ENCODE results near the gene SORL1.
"Not testable (repeated sequence)": the region's sequence is repeated elsewhere in the genome, so short reads cannot be mapped to it uniquely, and the experiment has no call there.

The SORL1 gene

GRCh38 chr11:121500275-121500674 is 48.2 kb downstream of the SORL1 start:
- Histone ChIP-seq H3K9me3 (ENCODE audit: control insufficient read depth, low read length) (no peaks in the 10 kb centered on the region), H3K27ac (ENCODE audit: insufficient read depth, low read depth, low read length, poor library complexity, severe bottlenecking) (no peak overlapping the region), H3K4me3 (ENCODE audit: insufficient read depth, low read depth, low read length) (no peak overlapping the region), H3K36me3 (ENCODE audit: control insufficient read depth, insufficient read depth, low read length) (peaks cover 23% of the 10 kb centered on the region), H3K4me1 (ENCODE audit: control insufficient read depth, insufficient read depth, low read length) (peaks cover 4% of the 10 kb centered on the region), H3K27me3 (ENCODE audit: control insufficient read depth, insufficient read depth, low read length, poor library complexity, severe bottlenecking) (no peaks in the 10 kb centered on the region)
- WGBS, 2 experiments: 50 to 56% methylated on average over 2 of the region's 2 CpGs

DNA sequence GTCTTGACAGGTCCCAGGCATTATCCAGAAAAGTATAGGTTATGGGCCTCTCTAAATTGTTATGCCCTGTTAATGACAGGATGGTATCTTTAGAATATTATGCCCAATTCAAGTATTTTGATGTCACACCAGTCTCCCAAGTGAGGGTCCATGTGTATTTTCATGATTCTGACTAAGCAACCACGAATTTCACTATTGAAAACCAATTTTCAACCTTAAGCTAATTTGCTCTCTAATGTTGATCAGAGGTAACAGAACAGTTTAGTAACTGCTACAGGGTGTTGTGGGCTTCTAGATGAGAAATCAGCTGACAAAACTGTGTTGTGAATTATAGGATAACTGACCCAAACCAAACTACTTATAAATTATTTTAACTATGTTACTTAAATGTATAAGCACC is 48.6 kb downstream of the SORL1 start:
- Histone ChIP-seq H3K4me3 (ENCODE audit: insufficient read depth, low read depth, low read length) (no peak overlapping the region), H3K27ac (ENCODE audit: insufficient read depth, low read depth, low read length, poor library complexity, severe bottlenecking) (no peak overlapping the region), H3K36me3 (ENCODE audit: control insufficient read depth, insufficient read depth, low read length) (peaks cover 23% of the 10 kb centered on the region), H3K27me3 (ENCODE audit: control insufficient read depth, insufficient read depth, low read length, poor library complexity, severe bottlenecking) (no peaks in the 10 kb centered on the region), H3K4me1 (ENCODE audit: control insufficient read depth, insufficient read depth, low read length) (peaks cover 4% of the 10 kb centered on the region), H3K9me3 (ENCODE audit: control insufficient read depth, low read length) (no peaks in the 10 kb centered on the region)
- whole genome bisulfite sequencing, 2 experiments: 85 to 93% methylated on average over 1 of the region's 1 CpG

- no peaks in the 10 kb centered on the region for H3K27me3 ChIP-seq (ENCODE audit: control insufficient read depth, insufficient read depth, low read length, poor library complexity, severe bottlenecking)
- no peak overlapping the region for H3K4me3 ChIP-seq (ENCODE audit: insufficient read depth, low read depth, low read length)
- no peaks in the 10 kb centered on the region for H3K4me1 ChIP-seq (ENCODE audit: control insufficient read depth, insufficient read depth, low read length)
- H3K9me3 ChIP-seq (ENCODE audit: control insufficient read depth, low read length): peaks cover 2% of the 10 kb centered on the region
- WGBS, 2 experiments: 94 to 99% methylated on average over 3 of the region's 3 CpGs
- peaks cover 27% of the 10 kb centered on the region for H3K36me3 ChIP-seq (ENCODE audit: control insufficient read depth, insufficient read depth, low read length)
- H3K27ac ChIP-seq (ENCODE audit: insufficient read depth, low read depth, low read length, poor library complexity, severe bottlenecking): no peak overlapping the region
Observed at GRCh38 chr11:121503051-121503450, 50.9 kb downstream of the SORL1 start.

DNA sequence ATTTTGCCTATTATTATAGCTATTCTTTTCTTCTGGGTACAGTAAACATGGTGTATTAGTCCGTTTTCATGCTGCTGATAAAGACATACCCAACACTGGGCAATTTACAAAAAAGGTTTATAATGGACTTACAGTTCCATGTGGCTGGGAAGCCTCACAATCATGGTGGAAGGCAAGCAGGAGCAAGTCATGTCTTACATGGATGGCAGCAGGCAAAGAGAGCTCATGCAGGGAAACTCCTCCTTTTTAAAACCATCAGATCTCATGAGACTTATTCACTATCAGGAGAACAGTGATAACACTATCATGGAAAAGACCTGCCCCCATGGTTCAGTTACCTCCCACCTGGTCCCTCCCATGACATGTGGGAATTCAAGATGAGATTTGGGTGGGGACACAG is 54.1 kb downstream of the SORL1 start:
- not testable (repeated sequence) for H3K27me3 ChIP-seq (ENCODE audit: control insufficient read depth, insufficient read depth, low read length, poor library complexity, severe bottlenecking); H3K4me3 ChIP-seq (ENCODE audit: insufficient read depth, low read depth, low read length); H3K4me1 ChIP-seq (ENCODE audit: control insufficient read depth, insufficient read depth, low read length); H3K9me3 ChIP-seq (ENCODE audit: control insufficient read depth, low read length); H3K27ac ChIP-seq (ENCODE audit: insufficient read depth, low read depth, low read length, poor library complexity, severe bottlenecking)
- WGBS, 2 experiments: 83 to 100% methylated on average over 1 of the region's 1 CpG
- peaks cover 13% of the 10 kb centered on the region for H3K36me3 ChIP-seq (ENCODE audit: control insufficient read depth, insufficient read depth, low read length)

- H3K27ac ChIP-seq (ENCODE audit: insufficient read depth, low read depth, low read length, poor library complexity, severe bottlenecking): peak overlapping the region; percentile 41
- no peak overlapping the region for H3K4me3 ChIP-seq (ENCODE audit: insufficient read depth, low read depth, low read length)
- H3K4me1 ChIP-seq (ENCODE audit: control insufficient read depth, insufficient read depth, low read length): peaks cover 6% of the 10 kb centered on the region
- peaks cover 2% of the 10 kb centered on the region for H3K9me3 ChIP-seq (ENCODE audit: control insufficient read depth, low read length)
- H3K36me3 ChIP-seq (ENCODE audit: control insufficient read depth, insufficient read depth, low read length): peaks cover 10% of the 10 kb centered on the region
- no peaks in the 10 kb centered on the region for H3K27me3 ChIP-seq (ENCODE audit: control insufficient read depth, insufficient read depth, low read length, poor library complexity, severe bottlenecking)
Observed at GRCh38 chr11:121508449-121508848, 56.3 kb downstream of the SORL1 start.

GRCh38 chr11:121510438-121510837 is 58.3 kb downstream of the SORL1 start:
- H3K4me1 ChIP-seq (ENCODE audit: control insufficient read depth, insufficient read depth, low read length): peaks cover 16% of the 10 kb centered on the region
- peaks cover 10% of the 10 kb centered on the region for H3K36me3 ChIP-seq (ENCODE audit: control insufficient read depth, insufficient read depth, low read length)
- H3K27ac ChIP-seq (ENCODE audit: insufficient read depth, low read depth, low read length, poor library complexity, severe bottlenecking): no peak overlapping the region
- WGBS, 2 experiments: 93 to 96% methylated on average over 2 of the region's 2 CpGs
- no peak overlapping the region for H3K4me3 ChIP-seq (ENCODE audit: insufficient read depth, low read depth, low read length)
- peaks cover 2% of the 10 kb centered on the region for H3K9me3 ChIP-seq (ENCODE audit: control insufficient read depth, low read length)
- H3K27me3 ChIP-seq (ENCODE audit: control insufficient read depth, insufficient read depth, low read length, poor library complexity, severe bottlenecking): no peaks in the 10 kb centered on the region

DNA sequence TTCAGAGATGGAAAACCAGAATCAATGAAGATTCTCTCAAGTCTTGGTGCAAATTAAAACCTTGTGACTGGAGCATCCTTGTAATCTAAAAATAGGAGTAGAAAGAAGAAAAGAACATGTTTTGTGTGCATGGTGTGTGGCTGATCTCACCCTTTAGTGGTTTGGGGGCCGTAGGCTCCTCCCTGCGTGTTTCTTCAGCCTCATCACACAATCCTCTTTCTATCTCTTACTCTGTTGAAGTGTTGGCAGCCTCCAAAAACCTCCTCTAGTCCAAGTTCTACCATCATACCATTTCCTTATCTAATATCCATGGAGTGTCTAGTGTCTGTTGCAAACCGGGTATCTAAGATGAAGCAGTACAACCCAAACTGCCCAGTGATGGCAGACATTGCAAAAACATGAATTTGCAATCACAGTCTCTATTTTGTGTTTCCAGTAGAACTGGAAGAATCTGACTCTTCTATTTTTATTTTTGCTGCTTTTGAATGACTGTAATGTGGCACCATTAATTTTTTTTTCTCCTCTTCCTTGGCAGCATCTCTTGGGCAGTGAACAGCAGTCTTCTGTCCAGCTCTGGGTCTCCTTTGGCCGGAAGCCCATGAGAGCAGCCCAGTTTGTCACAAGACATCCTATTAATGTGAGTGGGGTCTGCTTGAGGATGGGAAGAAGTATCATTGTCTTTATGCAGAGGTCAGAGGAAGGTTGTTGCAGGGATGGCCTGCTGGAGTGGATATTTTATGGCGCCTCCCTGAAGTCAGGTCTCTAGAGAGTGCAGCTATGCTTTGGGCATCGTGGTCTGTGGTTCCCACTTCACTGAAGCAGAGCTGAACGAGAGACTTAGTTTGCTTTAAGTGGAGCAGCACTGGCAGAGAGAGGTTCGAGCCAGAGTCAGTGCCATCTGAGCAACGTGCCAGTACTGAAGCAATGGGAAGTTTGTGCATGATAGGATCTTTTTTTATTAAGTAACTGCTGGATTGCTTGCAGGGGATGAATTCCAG is 60.7 kb downstream of the SORL1 start:
- Histone ChIP-seq H3K9me3 (ENCODE audit: control insufficient read depth, low read length) (no peaks in the 10 kb centered on the region), H3K4me3 (ENCODE audit: insufficient read depth, low read depth, low read length) (no peak overlapping the region), H3K27ac (ENCODE audit: insufficient read depth, low read depth, low read length, poor library complexity, severe bottlenecking) (no peak overlapping the region), H3K36me3 (ENCODE audit: control insufficient read depth, insufficient read depth, low read length) (peaks cover 3% of the 10 kb centered on the region), H3K27me3 (ENCODE audit: control insufficient read depth, insufficient read depth, low read length, poor library complexity, severe bottlenecking) (no peaks in the 10 kb centered on the region), H3K4me1 (ENCODE audit: control insufficient read depth, insufficient read depth, low read length) (peaks cover 16% of the 10 kb centered on the region)
- 93% methylated on average over 9 of the region's 9 CpGs for WGBS, 2 experiments

DNA sequence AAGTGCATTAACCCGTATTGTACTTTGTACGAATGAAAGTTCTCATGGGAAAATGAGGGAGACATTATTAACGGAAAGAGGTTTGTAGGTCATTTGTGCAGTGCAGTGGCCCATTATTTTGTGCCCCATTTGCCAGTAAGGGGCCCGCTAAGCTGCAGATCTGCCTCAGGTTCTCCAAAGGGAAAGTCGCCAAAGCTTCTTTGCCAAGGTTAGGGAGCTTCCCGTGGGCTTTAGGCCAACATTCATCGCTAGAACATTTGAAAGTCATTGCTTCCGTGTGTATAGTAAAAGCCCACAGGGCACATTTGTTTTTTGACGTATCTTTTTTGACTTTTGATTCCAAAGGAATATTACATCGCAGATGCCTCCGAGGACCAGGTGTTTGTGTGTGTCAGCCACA is 61.7 kb downstream of the SORL1 start:
- H3K4me3 ChIP-seq (ENCODE audit: insufficient read depth, low read depth, low read length): no peak overlapping the region
- 96% methylated on average over 11 of the region's 11 CpGs for WGBS, 2 experiments
- H3K27ac ChIP-seq (ENCODE audit: insufficient read depth, low read depth, low read length, poor library complexity, severe bottlenecking): no peak overlapping the region

DNA sequence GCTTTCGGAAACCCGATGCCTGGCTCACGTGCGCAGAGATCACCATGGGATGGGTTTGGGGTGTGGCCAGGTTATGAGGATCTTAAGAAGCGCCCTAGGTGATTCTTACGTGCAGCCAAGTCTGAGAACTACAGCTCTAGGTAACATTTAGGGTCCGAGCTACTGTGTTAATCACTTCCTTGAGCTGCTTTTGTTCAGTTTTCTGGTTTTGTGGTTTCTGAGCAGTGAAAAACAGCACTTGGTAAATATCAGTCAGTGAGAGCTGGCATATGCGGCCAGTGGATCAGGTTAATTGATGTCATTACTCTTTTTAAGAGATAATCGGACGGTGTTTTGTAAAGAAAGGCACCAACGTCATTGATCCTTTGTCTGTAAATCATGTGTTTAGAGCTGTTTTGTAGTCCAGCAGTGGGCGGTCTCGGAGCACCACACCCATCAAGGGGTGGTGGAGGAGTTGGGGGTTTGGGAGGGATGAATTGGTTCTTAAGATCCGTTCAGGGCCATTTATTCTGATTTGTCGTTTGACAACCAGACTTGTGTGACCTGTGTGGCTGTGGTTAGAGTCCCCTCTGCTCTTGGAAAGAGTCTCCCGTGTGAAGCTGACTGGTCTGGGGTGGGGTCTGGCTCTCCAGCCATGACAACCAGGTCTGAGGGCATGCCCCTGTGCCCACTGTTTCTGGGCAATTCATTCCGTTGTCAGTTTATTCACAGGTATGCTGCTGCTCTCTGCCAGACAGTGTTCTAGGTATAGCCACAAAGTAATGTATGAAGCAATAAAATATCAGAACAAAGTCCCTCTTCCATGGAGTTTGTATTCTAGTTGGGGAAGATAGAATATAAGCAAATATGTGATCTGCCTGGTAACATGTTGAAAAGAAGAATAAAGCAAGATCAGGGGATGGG is 62.6 kb downstream of the SORL1 start:
- WGBS, 2 experiments: 90 to 93% methylated on average over 17 of the region's 17 CpGs
- H3K4me1 ChIP-seq (ENCODE audit: control insufficient read depth, insufficient read depth, low read length): peaks cover 10% of the 10 kb centered on the region
- H3K4me3 ChIP-seq (ENCODE audit: insufficient read depth, low read depth, low read length): no peak overlapping the region
- peaks cover 3% of the 10 kb centered on the region for H3K36me3 ChIP-seq (ENCODE audit: control insufficient read depth, insufficient read depth, low read length)
- H3K27me3 ChIP-seq (ENCODE audit: control insufficient read depth, insufficient read depth, low read length, poor library complexity, severe bottlenecking): no peaks in the 10 kb centered on the region
- H3K9me3 ChIP-seq (ENCODE audit: control insufficient read depth, low read length): no peaks in the 10 kb centered on the region
- H3K27ac ChIP-seq (ENCODE audit: insufficient read depth, low read depth, low read length, poor library complexity, severe bottlenecking): no peak overlapping the region

More for the DNA sequence above, 61.7 kb downstream of the SORL1 start:
- no peaks in the 10 kb centered on the region for H3K9me3 ChIP-seq (ENCODE audit: control insufficient read depth, low read length)
- H3K36me3 ChIP-seq (ENCODE audit: control insufficient read depth, insufficient read depth, low read length): peaks cover 3% of the 10 kb centered on the region
- H3K27me3 ChIP-seq (ENCODE audit: control insufficient read depth, insufficient read depth, low read length, poor library complexity, severe bottlenecking): no peaks in the 10 kb centered on the region
- H3K4me1 ChIP-seq (ENCODE audit: control insufficient read depth, insufficient read depth, low read length): peaks cover 14% of the 10 kb centered on the region

GRCh38 chr11:121515335-121515671 is 63.2 kb downstream of the SORL1 start:
- H3K4me1 ChIP-seq (ENCODE audit: control insufficient read depth, insufficient read depth, low read length): peaks cover 10% of the 10 kb centered on the region
- no peak overlapping the region for H3K27ac ChIP-seq (ENCODE audit: insufficient read depth, low read depth, low read length, poor library complexity, severe bottlenecking)
- no peak overlapping the region for H3K4me3 ChIP-seq (ENCODE audit: insufficient read depth, low read depth, low read length)
- peaks cover 3% of the 10 kb centered on the region for H3K36me3 ChIP-seq (ENCODE audit: control insufficient read depth, insufficient read depth, low read length)
- 92 to 93% methylated on average over 2 of the region's 2 CpGs for WGBS, 2 experiments
- H3K27me3 ChIP-seq (ENCODE audit: control insufficient read depth, insufficient read depth, low read length, poor library complexity, severe bottlenecking): no peaks in the 10 kb centered on the region
- no peaks in the 10 kb centered on the region for H3K9me3 ChIP-seq (ENCODE audit: control insufficient read depth, low read length)
